GM21381 (cell line): ENCODE measurements around the gene C5orf47.
"Not testable (repeated sequence)": the region's sequence is repeated elsewhere in the genome, so short reads cannot be mapped to it uniquely, and the experiment has no call there.

Experiments used
- ATAC-seq: cut with Tn5 transposase; IDR thresholded peaks from one replicate; pipeline ENCODE4 v1.9.1; 2021; ENCODE audit warnings: mild to moderate bottlenecking, moderate library complexity; ENCODE audit not compliant: unreplicated experiment

C5orf47 gene

GRCh38 chr5:173969167-173970049 lies 19.6 kb upstream of the C5orf47 start:
- no peak for ATAC-seq

GRCh38 chr5:173970878-173971650 lies 17.9 kb upstream of the C5orf47 start:
- no peak for ATAC-seq

- no peak for ATAC-seq
These were observed 17.2 kb upstream of the C5orf47 start for GRCh38 chr5:173971681-173972345.

GRCh38 chr5:173972607-173972924 lies 16.4 kb upstream of the C5orf47 start:
- no peak for ATAC-seq

- peak; percentile 86 for ATAC-seq
These were observed 15.9 kb upstream of the C5orf47 start for GRCh38 chr5:173972925-173973615.

- no peak for ATAC-seq
These were observed 15.4 kb upstream of the C5orf47 start for GRCh38 chr5:173973616-173973969.

- ATAC-seq: no peak
These were observed 14.2 kb upstream of the C5orf47 start for GRCh38 chr5:173974688-173975239.

GRCh38 chr5:173981185-173981761 lies 7.7 kb upstream of the C5orf47 start:
- no peak for ATAC-seq

- ATAC-seq: no peak
These were observed 4.8 kb upstream of the C5orf47 start for GRCh38 chr5:173984218-173984617.

- no peak for ATAC-seq
These were observed 587 bp downstream of the C5orf47 start for GRCh38 chr5:173989432-173990082.

GRCh38 chr5:173997331-173997730 lies 8.4 kb downstream of the C5orf47 start:
- no peak for ATAC-seq

GRCh38 chr5:173998531-173998930 lies 9.6 kb downstream of the C5orf47 start:
- no peak for ATAC-seq

- ATAC-seq: no peak
These were observed 11.1 kb downstream of the C5orf47 start for GRCh38 chr5:174000076-174000475.

- ATAC-seq: no peak
These were observed 14.8 kb downstream of the C5orf47 start for GRCh38 chr5:174003795-174004194.

GRCh38 chr5:174008922-174009321 lies 20.0 kb downstream of the C5orf47 start:
- ATAC-seq: no peak

GRCh38 chr5:174010365-174010764 lies 21.4 kb downstream of the C5orf47 start:
- no peak for ATAC-seq

GRCh38 chr5:174011441-174011840 lies 22.5 kb downstream of the C5orf47 start:
- no peak for ATAC-seq

- ATAC-seq: not testable (repeated sequence)
These were observed 31.3 kb downstream of the C5orf47 start for GRCh38 chr5:174020069-174020927.

GRCh38 chr5:174020928-174021304 lies 31.9 kb downstream of the C5orf47 start:
- no peak for ATAC-seq
